NCI-H1105 (cell line): ENCODE results near the gene FCRLA.
A peak's percentile ranks its signal among the peaks of the same experiment; 100 is the strongest.
"Not testable (repeated sequence)": the region's sequence is repeated elsewhere in the genome, so short reads cannot be mapped to it uniquely, and the experiment has no call there.

Experiments used
- DNase-seq: peaks from one replicate; lab custom pipeline; 2025; lab: John Stamatoyannopoulos, UW

Gene FCRLA

GRCh38 chr1:161706113-161706481 is 932 bp upstream of the FCRLA start:
- no peak for DNase-seq

- DNase-seq, result no peak
Measured at GRCh38 chr1:161707503-161707902, 474 bp downstream of the FCRLA start.

GRCh38 chr1:161709373-161709772 is 2.3 kb downstream of the FCRLA start:
- no peak for DNase-seq

DNA sequence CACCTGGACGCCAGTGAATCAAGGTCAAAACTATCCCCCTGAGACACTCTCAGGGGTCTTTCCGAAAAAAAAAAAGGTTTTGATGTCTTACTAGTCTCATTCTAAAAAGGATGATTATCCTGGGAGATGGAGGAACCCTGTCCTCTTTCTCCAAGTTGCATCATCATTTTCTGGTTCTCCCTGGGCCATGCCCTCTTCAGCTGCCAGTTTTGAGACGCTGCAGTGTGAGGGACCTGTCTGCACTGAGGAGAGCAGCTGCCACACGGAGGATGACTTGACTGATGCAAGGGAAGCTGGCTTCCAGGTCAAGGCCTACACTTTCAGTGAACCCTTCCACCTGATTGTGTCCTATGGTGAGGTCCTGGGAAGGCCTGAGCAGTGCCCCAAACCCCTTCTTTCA is 3.5 kb downstream of the FCRLA start:
- no peak for DNase-seq

GRCh38 chr1:161718559-161719324 is 11.7 kb downstream of the FCRLA start:
- DNase-seq, result no peak

DNA sequence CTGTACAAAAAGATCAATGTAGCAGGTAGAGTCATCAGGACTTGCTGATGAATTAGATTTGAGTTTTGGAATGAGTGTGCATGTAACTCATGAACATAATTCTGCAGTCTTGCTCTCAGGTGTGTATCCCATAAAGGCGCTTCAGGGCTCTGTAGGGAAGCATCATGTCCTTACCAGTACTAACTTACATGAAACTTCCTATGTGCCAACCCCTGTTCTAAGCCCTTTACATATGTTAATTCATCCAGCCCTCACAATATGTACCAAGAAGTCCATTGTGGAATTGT is 12.2 kb downstream of the FCRLA start:
- DNase-seq, result no peak

- DNase-seq, result no peak
Measured at GRCh38 chr1:161720422-161720821, 13.4 kb downstream of the FCRLA start.

GRCh38 chr1:161720956-161721737 is 14.1 kb downstream of the FCRLA start, which contains the start of gene FCRLB:
Gene FCRLB (plus strand): TSS chr1:161721544. CDS start chr1:161722673, 1,129 bp downstream.
- DNase-seq, result no peak

DNA sequence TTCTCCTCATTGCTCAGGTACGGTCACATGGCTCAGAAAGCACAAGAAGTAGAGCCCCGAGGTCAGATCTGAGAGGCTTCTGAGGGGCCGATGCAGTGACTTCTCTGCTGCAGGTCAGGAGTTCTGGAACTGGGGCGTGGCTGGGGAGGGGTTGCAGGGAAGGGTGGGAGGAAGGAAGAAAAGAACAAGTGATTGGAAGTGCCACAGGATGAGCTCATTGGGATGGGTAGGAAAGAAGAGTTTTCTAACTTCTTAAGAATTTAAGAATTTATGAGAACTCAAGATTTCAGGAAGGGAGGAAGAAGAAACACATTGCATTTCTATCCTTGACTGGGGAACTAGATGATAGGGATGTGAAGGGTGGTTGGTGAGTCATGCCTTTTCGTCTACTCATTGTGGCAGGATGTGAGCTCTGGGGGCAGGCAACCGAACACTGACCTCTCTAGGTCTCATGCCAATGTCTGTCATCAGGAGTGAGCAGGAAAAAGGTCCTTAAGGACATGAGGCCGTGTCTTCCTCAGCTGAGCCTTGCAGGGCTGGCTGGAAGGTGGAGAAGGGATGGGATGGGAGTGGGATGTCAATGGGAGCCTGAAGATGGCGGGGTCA is 14.8 kb downstream of the FCRLA start:
- DNase-seq, result no peak

GRCh38 chr1:161722406-161722805 is 15.4 kb downstream of the FCRLA start:
- DNase-seq, result no peak

- no peak for DNase-seq
Measured at GRCh38 chr1:161723459-161724141, 16.6 kb downstream of the FCRLA start.

GRCh38 chr1:161725258-161725907 is 18.4 kb downstream of the FCRLA start:
- not testable (repeated sequence) for DNase-seq

GRCh38 chr1:161725908-161726472 is 19.0 kb downstream of the FCRLA start:
- DNase-seq, result peak; percentile 27

DNA sequence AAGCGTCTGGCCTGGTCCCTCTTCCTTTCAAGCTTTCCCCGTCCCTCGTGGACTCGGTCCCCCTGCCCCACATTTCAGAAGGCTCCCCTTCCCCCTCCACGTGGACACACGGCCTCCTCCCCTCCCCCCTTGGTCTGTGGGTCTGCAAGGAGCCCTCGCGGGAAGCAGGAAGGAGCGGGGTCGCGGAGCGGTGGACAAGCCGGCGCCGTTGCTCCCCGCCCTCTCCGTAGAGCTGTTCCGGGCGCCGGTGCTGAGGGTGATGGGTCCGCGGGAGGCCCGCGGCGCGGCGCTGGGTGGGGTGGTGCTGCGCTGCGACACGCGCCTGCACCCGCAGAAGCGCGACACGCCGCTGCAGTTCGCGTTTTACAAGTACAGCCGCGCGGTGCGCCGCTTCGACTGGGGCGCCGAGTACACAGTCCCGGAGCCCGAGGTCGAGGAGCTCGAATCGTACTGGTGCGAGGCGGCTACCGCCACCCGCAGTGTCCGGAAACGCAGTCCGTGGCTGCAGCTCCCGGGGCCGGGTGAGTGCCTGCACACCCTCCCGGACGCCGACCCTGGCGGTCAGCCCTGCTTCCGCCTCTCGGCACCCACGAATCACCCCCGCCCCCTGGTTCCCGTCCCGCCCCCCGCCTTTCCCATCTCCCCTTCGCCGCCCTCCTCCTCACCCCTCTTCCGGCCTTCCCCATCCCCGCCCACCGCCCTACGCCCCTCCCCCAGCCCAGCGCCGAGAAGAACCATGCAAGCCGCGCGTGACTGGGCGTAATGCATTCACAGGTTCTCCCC is 19.6 kb downstream of the FCRLA start:
- DNase-seq, result peak; percentile 86

DNA sequence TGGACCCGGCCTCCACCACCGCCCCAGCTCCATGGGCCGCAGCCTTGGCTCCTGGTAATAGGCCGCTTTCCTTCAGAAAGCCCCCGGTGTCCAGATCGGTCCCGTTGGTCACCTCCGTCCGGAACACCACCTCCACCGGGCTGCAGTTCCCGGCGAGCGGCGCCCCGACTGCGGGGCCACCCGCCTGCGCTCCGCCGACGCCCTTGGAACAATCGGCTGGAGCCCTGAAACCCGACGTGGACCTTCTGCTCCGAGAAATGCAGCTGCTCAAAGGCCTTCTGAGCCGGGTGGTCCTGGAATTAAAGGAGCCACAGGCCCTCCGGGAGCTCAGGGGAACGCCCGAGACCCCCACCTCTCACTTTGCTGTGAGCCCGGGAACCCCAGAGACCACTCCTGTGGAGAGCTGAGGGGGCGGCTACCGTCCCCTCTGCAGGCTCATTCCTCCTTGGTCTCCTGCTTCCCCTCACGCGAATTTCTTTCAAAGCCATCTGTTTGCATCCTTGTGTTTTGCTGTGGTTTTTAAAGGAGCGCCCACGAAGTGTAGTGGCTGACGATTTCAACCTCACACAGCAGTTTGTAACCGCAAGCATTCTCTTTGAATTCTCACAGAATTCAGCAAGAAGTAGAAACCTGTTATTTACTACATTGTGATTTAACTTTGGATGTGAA is 20.4 kb downstream of the FCRLA start:
- no peak for DNase-seq

DNA sequence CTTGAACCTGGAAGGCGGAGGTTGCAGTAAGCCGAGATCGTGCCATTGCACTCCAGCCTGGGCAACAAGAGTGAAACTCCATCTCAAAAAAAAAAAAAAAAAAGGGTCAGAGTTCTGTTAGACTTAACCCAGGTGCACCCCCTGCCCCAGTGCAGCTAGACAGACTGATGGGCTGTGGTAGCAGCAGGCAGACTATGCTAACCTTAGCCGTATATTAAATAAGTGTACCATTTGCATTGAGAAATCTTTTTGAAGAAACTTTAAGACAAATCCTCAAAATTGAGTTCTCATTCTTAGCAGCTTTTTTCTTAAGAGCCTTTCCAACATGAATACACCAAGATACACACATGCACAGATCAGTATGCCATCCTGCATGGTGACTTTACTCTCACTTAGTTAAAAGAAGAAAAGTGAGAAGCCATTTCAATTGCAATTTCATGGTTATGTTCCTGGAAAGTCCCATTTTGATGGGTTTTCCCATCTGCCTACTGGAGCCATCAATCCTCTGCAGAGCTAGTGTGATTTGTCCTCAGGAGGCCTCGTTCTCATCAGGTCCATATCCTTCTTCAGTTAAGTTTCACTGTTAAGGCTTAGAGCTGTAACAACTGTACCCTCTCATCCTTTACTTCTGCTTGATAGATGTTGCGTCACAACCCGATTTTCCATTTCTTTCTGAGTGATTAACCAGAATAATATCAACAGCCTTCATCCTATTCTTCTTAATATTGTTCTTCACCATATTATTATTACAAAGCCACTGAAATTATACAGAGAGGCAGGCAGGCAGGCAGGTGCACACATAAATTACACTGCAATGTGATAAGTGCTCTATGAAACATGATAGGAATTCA is 21.6 kb downstream of the FCRLA start:
- no peak for DNase-seq

DNA sequence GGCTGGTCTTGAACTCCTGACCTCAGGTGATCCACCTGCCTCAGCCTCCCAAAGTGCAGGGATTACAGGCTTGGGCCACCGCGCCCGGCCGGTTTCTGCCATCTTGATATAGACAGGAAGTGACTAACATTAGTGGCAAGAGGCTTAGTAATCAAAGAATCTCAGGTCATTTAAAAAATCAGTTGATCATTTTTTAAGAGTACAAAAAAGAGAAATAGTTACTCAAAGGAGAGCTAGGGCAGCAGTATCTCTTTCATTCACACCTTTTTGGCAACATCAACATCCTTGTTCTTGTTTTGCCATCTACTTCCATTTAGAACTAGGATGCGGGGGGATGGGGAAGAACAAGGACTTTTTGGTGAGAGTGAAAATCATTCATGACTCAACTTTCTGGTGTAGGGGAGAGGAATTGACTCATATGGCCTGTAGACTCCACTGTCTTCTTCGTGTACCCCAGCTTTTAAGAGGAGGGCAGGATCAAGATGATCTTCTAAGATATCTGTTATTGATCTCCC is 23.1 kb downstream of the FCRLA start:
- no peak for DNase-seq

GRCh38 chr1:161731241-161731640 is 24.2 kb downstream of the FCRLA start:
- no peak for DNase-seq
